Endothelial cell of hepatic sinusoid (primary cell): ENCODE data around the gene PSMC4.

Experiments
- in situ Hi-C: cut with HindIII; loops from 2 replicates; pipeline ENCODE4 v1.10.0; 2017; ENCODE audit warnings: low sequenced_read_pairs

Gene PSMC4

DNA sequence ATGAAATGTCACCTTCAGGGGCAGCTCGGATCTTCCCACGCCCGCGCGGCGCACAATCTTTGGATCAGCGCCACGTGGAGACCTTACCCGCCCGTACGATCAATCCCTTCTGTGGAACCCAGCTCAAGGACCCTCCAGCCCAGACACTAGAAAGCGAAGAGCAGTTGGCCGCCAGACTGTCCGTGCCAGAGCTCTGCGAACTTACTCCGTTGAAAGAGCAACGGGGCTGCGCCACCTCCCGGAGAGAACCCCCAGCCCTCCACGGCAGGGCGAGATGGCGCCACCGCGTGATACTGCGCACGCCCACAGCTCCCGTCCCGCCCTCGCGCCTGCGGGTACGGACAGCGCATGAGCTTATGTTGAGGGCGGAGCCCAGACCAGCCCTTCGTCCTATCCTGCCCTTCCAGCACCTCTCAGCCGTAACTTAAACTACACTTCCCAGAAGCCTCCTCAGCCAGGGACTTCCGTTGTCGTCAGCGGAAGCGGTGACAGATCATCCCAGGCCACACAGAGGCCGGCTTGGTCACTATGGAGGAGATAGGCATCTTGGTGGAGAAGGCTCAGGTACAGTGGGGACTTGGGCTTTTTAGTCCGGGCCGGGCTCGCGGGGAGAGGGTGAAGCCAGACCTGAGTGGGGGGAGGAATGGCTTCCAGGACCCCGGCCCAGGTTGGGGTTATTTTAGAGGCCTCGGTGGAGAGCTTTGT lies at the start of gene PSMC4:
Gene PSMC4 (plus strand): TSS at position 491 of the 705 bp plus-strand sequence. CDS start 38 bp downstream, at position 529.
- in situ Hi-C loops = no loop called here

DNA sequence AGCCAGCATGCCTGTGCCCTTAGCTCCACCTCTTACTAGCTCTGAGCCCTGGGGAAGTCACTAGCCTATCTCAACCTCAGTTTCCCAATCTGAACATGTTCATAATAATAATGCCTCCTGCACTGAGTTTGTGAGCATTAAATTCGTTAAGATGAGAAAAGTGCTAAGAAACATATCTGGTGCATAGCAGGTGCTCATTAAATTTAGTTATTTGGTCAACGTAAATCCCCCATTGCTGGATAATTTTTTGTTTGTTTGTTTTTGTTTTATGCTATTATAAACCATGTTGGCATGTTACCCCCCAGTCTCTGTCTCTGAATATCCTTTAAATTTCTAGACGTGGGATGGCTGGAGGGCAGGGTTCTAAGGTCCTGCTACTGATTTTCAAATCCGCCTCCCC lies 47.1 kb upstream of the PSMC4 start:
- in situ Hi-C loops = no loop called here

DNA sequence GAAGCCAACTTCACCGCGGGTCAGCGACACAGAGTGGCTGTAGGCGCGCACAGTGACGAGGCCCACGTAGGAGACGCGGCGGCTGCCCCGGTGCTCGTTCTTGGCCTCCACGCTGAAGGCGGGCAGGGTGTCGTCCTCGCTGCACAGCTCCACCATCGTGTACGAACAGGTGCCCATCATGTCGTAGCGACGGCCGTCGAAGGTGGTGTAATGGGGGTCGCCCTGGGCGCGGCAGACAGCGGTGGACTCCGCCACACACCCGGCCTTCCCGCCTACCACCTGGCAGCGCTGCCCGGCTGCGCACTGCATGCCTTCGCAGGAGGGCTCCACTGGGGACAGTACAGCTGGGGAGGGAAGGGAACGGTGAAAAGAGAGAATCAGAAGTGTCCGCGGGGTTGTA lies 46.6 kb upstream of the PSMC4 start:
- in situ Hi-C loops = no loop called here

DNA sequence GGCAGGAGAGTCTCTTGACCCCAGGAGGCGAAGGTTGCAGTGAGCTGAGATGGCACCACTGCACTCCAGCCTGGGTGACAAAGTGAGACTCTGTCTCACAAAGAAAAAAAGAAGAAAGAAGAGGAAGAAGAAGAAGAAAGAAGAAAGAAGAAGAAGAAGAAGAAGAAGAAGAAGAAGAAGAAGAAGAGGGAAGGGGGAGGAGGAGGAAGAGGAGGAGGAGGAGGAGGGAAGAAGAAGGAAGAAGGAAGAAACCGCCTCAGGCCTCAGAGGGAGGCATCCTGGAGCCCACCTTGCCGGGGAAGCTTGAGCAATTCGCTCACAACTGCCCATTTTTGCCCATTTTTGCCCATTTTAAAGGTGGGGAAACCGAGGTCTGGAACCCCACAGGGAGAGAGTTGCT lies 46.0 kb upstream of the PSMC4 start:
- in situ Hi-C loops = loop anchor here (25.0 kb wide), 2 partner anchors 137 to 138 kb away; partner anchors contain the start of genes LEUTX and ZNF780B

DNA sequence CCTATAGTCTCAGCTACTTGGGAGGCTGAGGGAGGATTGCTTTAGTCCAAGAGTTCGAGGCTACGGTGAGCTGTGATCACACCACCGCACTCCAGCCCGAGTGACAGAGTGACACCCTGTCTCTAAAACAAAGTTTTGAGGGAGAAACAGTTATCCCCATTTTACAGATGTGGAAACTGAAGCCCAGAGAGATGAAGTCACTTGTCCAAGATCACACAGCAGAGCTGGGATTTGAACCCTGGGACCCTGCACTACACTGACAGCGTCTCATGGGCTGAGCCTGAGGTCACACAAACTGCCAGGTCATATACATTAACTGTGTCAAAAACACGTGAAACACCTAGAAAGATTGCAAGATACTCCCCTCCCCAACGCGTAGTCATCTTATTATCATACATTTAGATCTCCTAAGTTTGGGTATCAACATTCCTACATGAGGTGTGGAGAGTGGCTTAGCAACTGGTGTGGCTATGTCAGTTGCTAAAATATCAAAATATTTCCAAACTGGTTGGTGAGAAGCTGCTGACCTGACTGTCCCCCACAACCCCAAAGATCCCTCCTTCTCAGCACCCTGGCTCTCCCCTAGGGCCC lies 44.7 kb upstream of the PSMC4 start:
- in situ Hi-C loops = loop anchor here (25.0 kb wide), 2 partner anchors 136 to 139 kb away; partner anchors contain the start of genes LEUTX and ZNF780B

DNA sequence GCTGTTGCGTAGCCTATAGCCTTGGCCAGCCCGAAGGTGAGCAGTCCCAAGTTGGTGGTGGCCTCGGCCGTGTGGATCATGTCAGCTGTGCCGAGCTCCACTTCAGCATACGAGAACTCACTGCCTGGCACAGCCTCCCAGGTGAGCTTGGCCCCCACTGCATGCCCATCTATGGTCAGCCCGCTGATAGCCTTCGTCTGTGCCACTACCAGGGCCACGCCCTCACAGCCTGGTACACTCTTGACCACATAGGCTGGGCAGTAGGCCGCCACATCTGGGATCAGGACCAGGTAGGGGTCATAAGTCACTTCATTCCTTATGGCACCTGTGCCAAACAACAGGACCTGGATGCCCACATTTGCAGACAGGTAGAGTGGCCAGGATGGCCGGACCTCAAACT lies 43.9 kb upstream of the PSMC4 start:
- in situ Hi-C loops = loop anchor here (25.0 kb wide), 2 partner anchors 135 to 140 kb away; partner anchors contain the start of genes LEUTX and ZNF780B

DNA sequence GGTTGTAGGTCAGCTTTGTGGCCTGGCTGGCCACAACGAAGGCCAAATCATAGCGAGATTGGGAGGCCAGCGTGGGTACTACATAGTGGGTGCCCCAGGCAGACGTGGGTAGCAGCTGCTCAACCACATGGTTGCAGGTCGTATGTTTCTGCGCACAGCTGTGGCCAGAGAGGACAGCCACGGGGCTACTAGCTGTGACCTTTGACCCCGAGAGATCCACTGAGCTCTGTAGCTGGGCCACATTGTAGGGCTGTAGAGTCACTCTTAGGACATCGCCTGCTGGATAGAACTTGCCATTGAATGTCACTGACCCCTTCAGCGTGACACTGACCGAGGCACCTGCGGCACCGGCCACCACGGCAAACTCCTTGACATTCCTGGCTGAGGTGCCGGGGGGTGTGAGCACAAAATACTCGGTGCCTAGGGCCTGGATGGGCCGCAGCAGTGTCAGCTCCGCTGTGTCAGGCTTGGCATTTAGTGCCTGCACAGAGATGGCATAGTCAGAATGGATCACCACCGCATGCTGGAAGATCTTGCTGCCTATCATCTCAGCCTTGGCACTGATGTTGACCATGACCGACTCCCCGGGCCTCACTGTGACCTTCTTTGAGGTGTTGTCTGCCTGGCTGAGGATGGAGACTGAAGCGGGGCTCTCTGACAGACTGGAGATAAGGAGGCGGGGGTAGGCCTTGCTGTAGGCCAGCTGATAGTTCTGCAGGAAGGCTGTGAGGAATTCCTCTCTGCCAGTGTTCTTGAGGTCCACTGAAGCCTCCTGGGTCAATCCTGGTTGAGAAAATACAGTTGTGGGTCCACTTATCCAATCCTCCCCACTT lies 43.2 kb upstream of the PSMC4 start:
- in situ Hi-C loops = loop anchor here (25.0 kb wide), 2 partner anchors 135 to 140 kb away; partner anchors contain the start of genes LEUTX and ZNF780B

DNA sequence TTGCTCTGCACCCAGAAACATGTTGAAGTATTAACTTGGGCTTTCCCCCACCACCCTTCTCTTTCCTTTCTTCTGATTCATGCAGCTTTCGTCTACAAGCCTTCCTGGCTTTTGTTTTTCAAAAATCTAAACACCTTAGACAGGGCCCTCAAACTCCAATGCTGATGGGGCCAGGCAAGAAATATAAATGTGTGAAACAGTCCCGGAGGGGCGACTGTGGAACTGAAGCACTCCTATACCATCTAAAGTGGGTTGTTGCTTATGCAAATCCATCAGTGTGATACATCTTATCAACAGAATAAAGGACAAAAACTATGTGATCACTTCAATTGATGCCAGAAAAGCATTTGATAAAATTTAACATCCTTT lies 42.6 kb upstream of the PSMC4 start:
- in situ Hi-C loops = loop anchor here (25.0 kb wide), 2 partner anchors 134 to 141 kb away; partner anchors contain the start of genes LEUTX and ZNF780B

DNA sequence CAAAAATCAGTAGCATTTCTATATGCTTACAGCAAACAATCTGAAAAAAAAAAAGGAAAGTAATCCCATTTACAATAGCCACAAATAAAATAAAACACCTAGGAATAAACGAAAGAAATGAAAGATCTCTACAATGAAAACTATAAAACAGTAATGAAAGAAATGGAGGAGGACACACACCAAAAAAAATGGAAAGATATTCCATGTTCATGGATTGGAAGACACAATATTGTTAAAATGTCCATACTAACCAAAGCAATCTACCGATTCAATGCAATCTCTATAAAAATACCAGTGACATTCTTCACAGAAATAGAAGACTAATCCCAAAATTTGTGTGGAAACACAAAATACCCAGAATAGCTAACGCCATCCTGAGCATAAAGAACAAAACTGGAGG lies 41.2 kb upstream of the PSMC4 start:
- in situ Hi-C loops = loop anchor here (10.0 to 25.0 kb wide), 3 partner anchors 65 to 142 kb away; partner anchors contain the start of genes LEUTX and ZNF780B

DNA sequence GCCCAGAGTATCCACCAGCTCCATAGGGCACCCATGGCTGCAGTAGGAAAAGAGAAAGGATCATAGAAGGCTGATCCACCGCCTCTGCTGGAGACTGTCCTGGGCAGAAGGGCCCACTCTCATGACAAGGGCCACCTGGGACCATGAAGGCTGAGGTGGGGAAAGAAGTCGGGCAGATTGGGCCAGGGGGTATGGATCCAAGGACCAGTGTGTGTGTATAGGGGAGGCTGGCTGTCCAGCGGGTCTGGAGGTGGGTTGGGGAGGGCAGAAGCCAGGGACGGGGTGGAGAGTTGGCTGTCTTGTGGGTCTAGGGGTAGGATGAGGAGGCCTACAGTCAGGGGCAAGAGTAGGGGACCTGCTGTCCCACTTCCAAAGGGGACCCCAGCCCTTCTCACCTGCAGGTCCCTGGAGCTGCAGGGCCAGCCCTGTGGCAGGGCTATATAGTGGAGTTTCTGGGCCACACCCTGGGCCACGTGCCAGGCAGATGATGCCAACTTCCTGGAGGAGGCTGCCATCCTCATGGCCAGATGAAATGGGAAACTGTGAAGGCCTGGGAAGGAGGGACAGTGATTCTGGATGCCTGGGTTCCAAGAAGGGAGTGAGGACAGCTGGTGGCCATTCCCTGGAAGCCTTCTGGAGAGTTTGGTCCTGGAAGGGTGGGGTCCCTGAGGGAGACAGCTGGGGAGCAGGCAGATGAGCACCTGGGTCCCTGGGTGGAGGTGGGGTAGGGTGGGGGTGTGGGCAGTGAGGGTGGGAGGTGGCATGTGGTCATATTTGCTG lies 36.2 kb upstream of the PSMC4 start, which contains the start of gene FCGBP:
Gene FCGBP (minus strand): TSS at position 51 of the 780 bp plus-strand sequence.
- in situ Hi-C loops = loop anchor here (10.0 to 25.0 kb wide), 3 partner anchors 70 to 147 kb away; partner anchors contain the start of genes LEUTX and ZNF780B

DNA sequence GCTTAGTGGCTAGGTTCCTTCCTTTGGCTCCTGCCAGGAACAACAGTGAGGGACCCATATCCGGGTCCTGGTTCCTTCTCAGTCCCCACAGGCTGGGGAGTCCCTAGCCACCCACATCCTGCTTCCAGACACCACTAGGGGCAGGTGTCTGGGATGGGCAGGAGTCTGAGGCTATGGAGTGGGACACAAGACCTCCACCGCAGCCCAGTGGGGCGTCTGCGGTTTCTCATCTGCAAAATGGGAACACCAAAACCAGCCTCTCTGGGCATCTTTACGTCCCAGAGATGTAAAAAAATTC lies 35.7 kb upstream of the PSMC4 start:
- in situ Hi-C loops = loop anchor here (10.0 to 25.0 kb wide), 3 partner anchors 71 to 148 kb away; partner anchors contain the start of genes LEUTX and ZNF780B

DNA sequence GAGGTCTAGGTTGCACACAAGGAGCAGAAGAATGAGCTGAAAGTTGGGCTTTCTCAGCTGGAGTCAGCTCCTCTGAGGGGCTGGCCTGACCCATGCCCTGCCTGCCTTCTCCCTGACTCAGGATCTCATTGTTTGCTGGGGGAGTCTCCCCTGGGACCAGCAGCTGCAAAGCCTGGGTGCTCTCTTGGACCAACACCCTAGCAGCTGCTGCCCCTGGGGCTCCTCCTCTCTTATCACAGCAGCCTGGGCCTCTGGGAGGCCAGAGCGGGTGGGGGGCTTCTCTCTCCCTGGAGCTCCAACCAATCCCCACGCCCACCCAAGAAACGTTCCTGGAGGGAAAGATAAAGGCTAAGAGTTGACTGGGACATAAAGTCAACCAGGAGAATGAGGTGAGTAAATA lies 34.9 kb upstream of the PSMC4 start:
- in situ Hi-C loops = loop anchor here (10.0 to 25.0 kb wide), 3 partner anchors 71 to 149 kb away; partner anchors contain the start of genes LEUTX and ZNF780B

DNA sequence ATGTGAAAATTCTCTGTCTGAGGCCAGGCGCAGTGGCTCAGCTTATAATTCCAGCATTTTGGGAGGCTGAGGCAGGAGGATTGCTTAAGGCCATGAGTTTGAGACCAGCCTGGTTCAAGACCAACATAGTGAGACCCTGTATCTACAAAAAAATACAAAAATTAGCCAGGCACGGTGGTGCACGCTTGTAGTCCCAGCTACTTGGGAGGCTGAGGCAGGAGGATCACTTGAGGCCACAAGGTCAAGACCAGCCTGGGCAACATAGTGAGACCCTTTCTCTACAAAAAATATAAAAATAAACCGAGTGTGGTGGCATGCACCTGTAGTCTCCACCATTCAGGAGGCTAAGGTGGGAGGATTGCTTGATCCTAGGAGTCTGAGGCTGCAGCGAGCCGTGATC lies 34.3 kb upstream of the PSMC4 start:
- in situ Hi-C loops = loop anchor here (10.0 to 25.0 kb wide), 3 partner anchors 72 to 149 kb away; partner anchors contain the start of genes LEUTX and ZNF780B

DNA sequence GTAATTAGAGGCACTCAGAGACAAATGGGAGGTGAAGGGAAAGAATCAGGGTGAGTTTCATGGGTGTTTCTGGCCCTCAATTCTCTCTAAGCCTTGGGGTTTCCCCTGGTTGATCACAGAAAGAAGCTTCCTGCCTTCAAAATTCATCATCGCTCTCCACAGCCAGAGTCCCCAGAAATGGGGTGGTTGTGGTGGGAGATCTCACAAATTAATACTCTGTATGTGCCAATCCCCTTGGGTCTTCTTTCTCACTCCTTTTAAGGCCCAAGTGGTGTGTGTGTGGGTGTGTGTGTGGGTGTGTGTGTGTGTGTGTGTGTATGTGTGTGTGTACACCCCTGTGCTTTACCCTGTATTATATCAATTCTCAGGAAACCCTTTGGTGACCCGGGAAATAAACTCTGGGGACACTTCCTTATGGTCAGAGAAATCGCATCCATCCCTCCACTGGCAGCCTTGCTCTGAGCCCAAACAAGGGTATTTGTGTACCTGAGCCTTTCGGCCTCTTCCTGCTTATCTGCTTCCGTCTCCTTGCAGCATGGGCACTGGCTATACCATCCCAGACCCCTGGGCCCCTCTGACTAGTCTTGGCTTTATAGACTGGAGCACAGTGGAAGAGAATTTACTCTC lies 33.8 kb upstream of the PSMC4 start:
- in situ Hi-C loops = loop anchor here (10.0 to 25.0 kb wide), 3 partner anchors 72 to 150 kb away; partner anchors contain the start of genes LEUTX and ZNF780B

DNA sequence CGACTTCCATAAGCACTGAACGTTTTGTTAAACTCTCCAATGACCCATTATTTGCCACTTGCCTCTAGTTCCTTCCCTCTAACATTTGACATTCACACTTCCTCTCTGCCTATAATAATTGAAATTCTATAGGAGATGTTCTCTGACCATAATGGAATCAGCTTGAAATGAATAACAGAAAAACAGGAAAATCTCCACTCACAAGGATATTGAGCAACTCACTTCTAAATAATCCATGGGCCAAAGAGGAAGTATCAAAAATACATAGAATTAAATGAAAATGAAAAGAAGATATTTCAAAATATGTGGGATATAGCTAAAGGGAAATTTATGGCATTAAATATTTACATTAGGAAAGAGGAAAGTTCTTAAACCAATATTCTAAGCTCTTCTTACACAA lies 33.2 kb upstream of the PSMC4 start:
- in situ Hi-C loops = loop anchor here (10.0 to 25.0 kb wide), 3 partner anchors 73 to 150 kb away; partner anchors contain the start of genes LEUTX and ZNF780B

DNA sequence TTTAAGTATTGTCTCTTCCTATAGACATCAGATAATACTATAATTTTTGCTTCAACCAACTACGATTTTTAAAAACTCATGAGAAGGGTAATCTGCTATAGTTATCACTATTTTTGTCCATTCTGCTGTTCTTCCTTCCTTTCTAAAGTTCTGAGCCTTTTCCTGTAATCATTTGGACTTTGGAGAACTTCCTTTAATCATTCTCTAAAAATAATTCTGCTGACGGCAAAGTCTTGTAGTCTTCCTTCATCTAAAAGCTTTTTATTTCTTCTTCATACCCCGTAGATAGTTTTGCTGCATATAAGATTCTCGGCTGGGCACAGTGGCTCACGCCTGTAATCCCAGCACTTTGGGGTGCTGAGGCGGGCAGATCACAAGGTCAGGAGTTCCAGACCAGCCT lies 31.4 kb upstream of the PSMC4 start:
- in situ Hi-C loops = loop anchor here (10.0 to 25.0 kb wide), 3 partner anchors 75 to 152 kb away; partner anchors contain the start of genes LEUTX and ZNF780B

DNA sequence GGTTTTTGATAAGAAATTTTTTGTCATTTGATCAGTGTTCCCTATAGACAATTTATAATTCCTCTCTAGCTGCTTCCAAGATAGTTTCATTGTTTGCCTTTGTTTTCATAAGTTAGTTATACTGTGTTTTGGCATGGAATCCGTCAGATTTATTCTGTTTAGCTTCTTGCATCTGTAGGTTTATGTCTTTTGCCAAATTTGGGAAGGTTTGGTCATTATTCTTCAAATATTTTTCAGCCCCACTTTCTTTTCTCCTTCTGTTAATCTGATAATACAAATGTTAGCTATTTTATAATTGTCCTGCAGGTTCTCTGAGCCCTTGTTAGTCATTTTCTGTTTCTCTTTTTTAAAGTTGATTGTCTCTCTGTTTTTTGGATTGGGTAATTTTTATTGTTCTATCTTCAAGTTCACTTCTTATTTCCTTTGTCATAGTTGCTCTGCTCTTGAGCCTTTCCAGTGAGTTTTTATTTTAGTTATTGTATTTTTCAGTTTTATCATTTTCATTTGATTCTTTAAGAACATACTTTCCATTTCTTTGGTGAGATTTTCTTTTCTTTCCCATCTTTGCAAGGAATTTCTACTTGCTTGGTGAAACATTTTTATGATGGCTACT lies 30.6 kb upstream of the PSMC4 start:
- in situ Hi-C loops = loop anchor here (25.0 kb wide), 2 partner anchors 122 to 153 kb away; partner anchors contain the start of genes LEUTX and ZNF780B

DNA sequence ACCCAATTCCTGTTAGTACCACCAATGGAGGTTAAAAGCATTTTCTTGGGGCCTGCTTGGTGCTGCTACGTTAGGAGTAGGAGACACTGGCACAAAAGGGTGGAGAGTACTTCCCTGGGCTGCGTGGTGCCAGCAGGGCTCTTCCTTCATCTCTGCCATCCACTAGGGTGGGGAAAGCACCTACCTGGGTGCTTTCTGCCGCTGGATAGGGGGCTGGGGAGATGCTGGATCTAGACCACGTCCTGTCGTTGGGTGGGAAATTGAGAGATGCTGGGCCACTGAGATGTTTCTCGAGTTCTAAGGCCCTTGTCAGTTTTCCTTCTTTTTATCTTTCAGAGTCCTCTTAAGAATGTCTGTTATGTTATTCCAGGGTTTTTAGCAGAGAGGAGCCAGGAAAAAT lies 29.8 kb upstream of the PSMC4 start:
- in situ Hi-C loops = loop anchor here (25.0 kb wide), 2 partner anchors 121 to 154 kb away; partner anchors contain the start of genes LEUTX and ZNF780B
